Left ventricle myocardium inferior (tissue), 1 donor: ENCODE data around the gene RCOR2. TPM values are rescaled to one million over a fixed set of nuclear protein-coding genes. Genes with fewer than 3 reads are reported as not detected.

Experiments
- DNase-seq: peaks from one replicate; pipeline ENCODE4 v3.0.0-alpha.2; 2020
- H3K27ac ChIP-seq: fragments of 200-600 bp; replicated peaks from 2 replicates; pipeline ENCODE4 v1.8.0; 2021
- H3K27me3 ChIP-seq: fragments of 200-600 bp; 2 replicates; pipeline ENCODE4 v1.8.0; 2021; ENCODE audit warnings: low read depth
- H3K36me3 ChIP-seq: fragments of 200-600 bp; 2 replicates; pipeline ENCODE4 v1.8.0; 2021
- H3K4me1 ChIP-seq: fragments of 200-600 bp; 2 replicates; pipeline ENCODE4 v1.8.0; 2021
- H3K4me3 ChIP-seq: fragments of 200-600 bp; 2 replicates; pipeline ENCODE4 v1.8.0; 2021; ENCODE audit warnings: mild to moderate bottlenecking, moderate library complexity
- H3K9me3 ChIP-seq: fragments of 200-600 bp; replicated peaks from 2 replicates; pipeline ENCODE4 v1.8.0; 2021
- CTCF ChIP-seq: fragments of 200-600 bp; IDR thresholded peaks from 2 replicates; pipeline ENCODE4 v1.8.0; 2021; ENCODE audit warnings: antibody characterized with exemption, mild to moderate bottlenecking, borderline replicate concordance
- intact Hi-C: fragments of 100-400 bp; cut with micrococcal nuclease; formaldehyde crosslinking; loops from one replicate; pipeline ENCODE4 v1.11.0; 2022
- total RNA-seq: library from RNA; stranded (reverse); fragmentation: NEBNext Ultra II Directional; extraction: Animal tissue kit (Norgen Biotek cat#: 25700); gene quantifications from one replicate; pipeline ENCODE4 v1.2.1, GENCODE V29; 2021
- donor health status: DM: no; HTN: yes; CAD: no; lungs with severe emphysema.

Gene RCOR2
- total RNA-seq, 1 donor from 2014 or later: 10.5 TPM

- DNase-seq: no peak
- no peak for TF ChIP-seq CTCF
- intact Hi-C loops: no loop called here
- peaks cover 61% of the 10 kb centered on the region for H3K4me1 ChIP-seq
- no peaks in the 10 kb centered on the region for H3K9me3 ChIP-seq
- peaks cover 18% of the 10 kb centered on the region for H3K36me3 ChIP-seq
- H3K27me3 ChIP-seq: no peaks in the 10 kb centered on the region
- no peak overlapping the region for H3K27ac ChIP-seq
- no peak overlapping the region for H3K4me3 ChIP-seq
These were observed 4.3 kb downstream of the RCOR2 start for GRCh38 chr11:63912678-63913077.

- intact Hi-C loops: no loop called here
- Histone ChIP-seq H3K27me3 (no peaks in the 10 kb centered on the region), H3K4me3 (no peak overlapping the region), H3K27ac (no peak overlapping the region), H3K4me1 (peaks cover 59% of the 10 kb centered on the region), H3K9me3 (no peaks in the 10 kb centered on the region), H3K36me3 (peaks cover 26% of the 10 kb centered on the region)
- DNase-seq: no peak
- TF ChIP-seq CTCF: no peak
These were observed 5.1 kb downstream of the RCOR2 start for GRCh38 chr11:63911876-63912275.

- TF ChIP-seq CTCF: no peak
- H3K36me3 ChIP-seq: peaks cover 28% of the 10 kb centered on the region
- intact Hi-C loops: no loop called here
- H3K27me3 ChIP-seq: no peaks in the 10 kb centered on the region
- peaks cover 57% of the 10 kb centered on the region for H3K4me1 ChIP-seq
- no peak overlapping the region for H3K4me3 ChIP-seq
- H3K27ac ChIP-seq: no peak overlapping the region
- DNase-seq: no peak
- H3K9me3 ChIP-seq: no peaks in the 10 kb centered on the region
These were observed 5.5 kb downstream of the RCOR2 start for GRCh38 chr11:63911440-63911839.

GRCh38 chr11:63910675-63911074 is 6.3 kb downstream of the RCOR2 start:
- Histone ChIP-seq H3K9me3 (no peaks in the 10 kb centered on the region), H3K27ac (peak overlapping the region; percentile 5), H3K4me3 (no peak overlapping the region)

GRCh38 chr11:63909591-63910506 is 7.1 kb downstream of the RCOR2 start:
- H3K4me3 ChIP-seq: no peak overlapping the region
- H3K27ac ChIP-seq: peak overlapping the region; percentile 8
- no peak for TF ChIP-seq CTCF
- no peaks in the 10 kb centered on the region for H3K9me3 ChIP-seq
- peaks cover 41% of the 10 kb centered on the region for H3K4me1 ChIP-seq
- H3K27me3 ChIP-seq: no peaks in the 10 kb centered on the region
- DNase-seq: no peak
- intact Hi-C loops: no loop called here
- peaks cover 42% of the 10 kb centered on the region for H3K36me3 ChIP-seq

More at GRCh38 chr11:63910675-63911074, 6.3 kb downstream of the RCOR2 start:
- intact Hi-C loops: no loop called here
- no peak for TF ChIP-seq CTCF
- Histone ChIP-seq H3K4me1 (peaks cover 49% of the 10 kb centered on the region), H3K36me3 (peaks cover 34% of the 10 kb centered on the region), H3K27me3 (no peaks in the 10 kb centered on the region)
- no peak for DNase-seq
